OCI-LY3 (cell line): ENCODE data around the gene CMAS.
"Not testable (repeated sequence)": the region's sequence is repeated elsewhere in the genome, so short reads cannot be mapped to it uniquely, and the experiment has no call there.

Source experiments
- H2AFZ ChIP-seq: fragments of 200-600, 300-600 bp; shearing (Covaris generic); 2 replicates; pipeline ENCODE4 v1.6.0; 2014; ENCODE audit warnings: antibody characterized with exemption, low read depth, low read length
- H3K27ac ChIP-seq: fragments of 200-600, 300-600 bp; sonication (generic); 2 replicates; pipeline ENCODE4 v1.5.1; 2014; ENCODE audit warnings: mild to moderate bottlenecking, low read length, moderate library complexity, mixed read lengths
- H3K27me3 ChIP-seq: fragments of 200-600, 300-600 bp; sonication (generic); 2 replicates; pipeline ENCODE4 v1.6.1; 2014; ENCODE audit warnings: low read depth, low read length, mixed read lengths
- H3K36me3 ChIP-seq: fragments of 200-600, 300-600 bp; sonication (generic); replicated peaks from 2 replicates; pipeline ENCODE3; 2014; ENCODE audit warnings: low read depth, low read length, mixed read lengths
- H3K4me1 ChIP-seq: fragments of 300-600, 200-600 bp; sonication (generic); 2 replicates; pipeline ENCODE4 v1.6.1; 2014; ENCODE audit warnings: low read length, mixed read lengths
- H3K4me2 ChIP-seq: fragments of 200-600, 300-600 bp; sonication (generic); 2 replicates; pipeline ENCODE4 v1.6.1; 2014; ENCODE audit warnings: low read length, mixed read lengths
- H3K4me3 ChIP-seq: fragments of 300-600, 200-600 bp; sonication (generic); 2 replicates; pipeline ENCODE4 v1.5.1; 2014; ENCODE audit warnings: antibody characterized with exemption, mild to moderate bottlenecking, low read length, moderate library complexity
- H3K79me2 ChIP-seq: fragments of 300-600, 200-600 bp; shearing (Covaris generic); 2 replicates; pipeline ENCODE4 v1.6.1; 2014; ENCODE audit warnings: mild to moderate bottlenecking, low read length, mixed read lengths
- H3K9ac ChIP-seq: fragments of 300-600, 200-600 bp; shearing (Covaris generic); 2 replicates; pipeline ENCODE4 v1.6.0; 2014; ENCODE audit warnings: mild to moderate bottlenecking, low read length, moderate library complexity
- H3K9me3 ChIP-seq: fragments of 200-600, 300-600 bp; shearing (Covaris generic); 2 replicates; pipeline ENCODE4 v1.6.1; 2014; ENCODE audit warnings: low read length, mixed read lengths; ENCODE audit not compliant: insufficient read depth
- H4K20me1 ChIP-seq: fragments of 200-600, 300-600 bp; sonication (generic); 2 replicates; pipeline ENCODE4 v1.6.1; 2016; ENCODE audit warnings: low read length, mixed read lengths; ENCODE audit not compliant: insufficient read depth
- CTCF ChIP-seq: fragments of 200-600, 300-600 bp; sonication (generic); IDR thresholded peaks from 2 replicates; pipeline ENCODE4 v1.5.1; 2014; ENCODE audit warnings: antibody characterized with exemption, low read length, low read depth
- EZH2phosphoT487 ChIP-seq: fragments of 200-600 bp; shearing (Covaris generic); IDR thresholded peaks from 2 replicates; pipeline ENCODE4 v1.6.1; 2018; ENCODE audit warnings: antibody characterized with exemption, mixed run types, low read depth

The CMAS gene

GRCh38 chr12:22018860-22019259, 27.2 kb upstream of the CMAS start:
- H3K9ac ChIP-seq = no peak overlapping the region
- H4K20me1 ChIP-seq = no peaks in the 10 kb centered on the region
- no peak overlapping the region for H3K4me3 ChIP-seq
- no peaks in the 10 kb centered on the region for H3K79me2 ChIP-seq
- peak overlapping the region; percentile 11 for H3K4me2 ChIP-seq
- H3K9me3 ChIP-seq = 0 out of 2 replicates have a peak, but pooled peaks cover 6% of the 10 kb centered on the region
- TF ChIP-seq EZH2phosphoT487 = no peak
- TF ChIP-seq CTCF = peak; percentile 71
- no peaks in the 10 kb centered on the region for H3K27me3 ChIP-seq
- no peak overlapping the region for H3K27ac ChIP-seq
- H3K36me3 ChIP-seq = no peaks in the 10 kb centered on the region
- no peak overlapping the region for H2AFZ ChIP-seq
- no peaks in the 10 kb centered on the region for H3K4me1 ChIP-seq

GRCh38 chr12:22023489-22023888, 22.5 kb upstream of the CMAS start:
- not testable (repeated sequence) for H2AFZ ChIP-seq, H3K79me2 ChIP-seq, H3K27me3 ChIP-seq, H3K9ac ChIP-seq, H4K20me1 ChIP-seq, H3K27ac ChIP-seq, H3K36me3 ChIP-seq, H3K4me1 ChIP-seq, H3K9me3 ChIP-seq, H3K4me2 ChIP-seq, H3K4me3 ChIP-seq

- H3K4me2 ChIP-seq = no peak overlapping the region
- TF ChIP-seq EZH2phosphoT487 (no peak), CTCF (no peak)
- H3K36me3 ChIP-seq = no peaks in the 10 kb centered on the region
- no peak overlapping the region for H3K4me3 ChIP-seq
- H3K9ac ChIP-seq = no peak overlapping the region
- H3K27me3 ChIP-seq = no peaks in the 10 kb centered on the region
- no peaks in the 10 kb centered on the region for H3K4me1 ChIP-seq
- no peaks in the 10 kb centered on the region for H3K9me3 ChIP-seq
- H4K20me1 ChIP-seq = no peaks in the 10 kb centered on the region
- H2AFZ ChIP-seq = no peak overlapping the region
- H3K27ac ChIP-seq = no peak overlapping the region
- H3K79me2 ChIP-seq = no peaks in the 10 kb centered on the region
Observed at GRCh38 chr12:22029491-22029890, 16.5 kb upstream of the CMAS start.

- no peaks in the 10 kb centered on the region for H3K27me3 ChIP-seq
- H4K20me1 ChIP-seq = no peaks in the 10 kb centered on the region
- TF ChIP-seq EZH2phosphoT487 (no peak), CTCF (no peak)
- no peak overlapping the region for H3K4me3 ChIP-seq
- H3K9ac ChIP-seq = no peak overlapping the region
- H3K9me3 ChIP-seq = no peaks in the 10 kb centered on the region
- H3K4me2 ChIP-seq = no peak overlapping the region
- no peaks in the 10 kb centered on the region for H3K4me1 ChIP-seq
- no peaks in the 10 kb centered on the region for H3K36me3 ChIP-seq
- H3K79me2 ChIP-seq = no peaks in the 10 kb centered on the region
- no peak overlapping the region for H2AFZ ChIP-seq
- H3K27ac ChIP-seq = no peak overlapping the region
Observed at GRCh38 chr12:22029991-22030390, 16.0 kb upstream of the CMAS start.

- no peak overlapping the region for H3K4me2 ChIP-seq
- H3K27me3 ChIP-seq = no peaks in the 10 kb centered on the region
- no peak overlapping the region for H3K4me3 ChIP-seq
- no peaks in the 10 kb centered on the region for H3K79me2 ChIP-seq
- no peaks in the 10 kb centered on the region for H3K4me1 ChIP-seq
- H3K27ac ChIP-seq = no peak overlapping the region
- TF ChIP-seq EZH2phosphoT487 (no peak), CTCF (no peak)
- no peaks in the 10 kb centered on the region for H4K20me1 ChIP-seq
- H3K36me3 ChIP-seq = no peaks in the 10 kb centered on the region
- H3K9ac ChIP-seq = no peak overlapping the region
- no peak overlapping the region for H2AFZ ChIP-seq
- no peaks in the 10 kb centered on the region for H3K9me3 ChIP-seq
Observed at GRCh38 chr12:22032732-22033131, 13.3 kb upstream of the CMAS start.
